Calu3 (cell line): ENCODE results near the gene TAS1R1. TPM values are rescaled to one million over a fixed set of nuclear protein-coding genes. Genes with fewer than 3 reads are reported as not detected.

Experiments
- BruUV-seq: library from RNA; stranded (reverse); fragments of 400-500 nt; replicated peaks from 2 replicates; lab custom pipeline; 2021; lab: Mats Ljungman, UMichigan
- CTCF ChIA-PET: fragments of 300-600 bp; sonication (Branson Sonifier 250); formaldehyde crosslinking; loops from one replicate; lab custom pipeline; 2022; ENCODE audit warnings: antibody characterized with exemption; lab: Charles Lee
- DNase-seq: peaks from one replicate; pipeline ENCODE4 v3.0.0; 2022
- H3K27ac Mint-ChIP-seq: one replicate; pipeline ENCODE4 v1.8.0; 2022; ENCODE audit warnings: mixed read lengths; ENCODE audit not compliant: unreplicated experiment
- H3K27me3 Mint-ChIP-seq: one replicate; pipeline ENCODE4 v1.8.0; 2022; ENCODE audit warnings: mixed read lengths; ENCODE audit not compliant: unreplicated experiment
- H3K36me3 Mint-ChIP-seq: one replicate; pipeline ENCODE4 v1.8.0; 2022; ENCODE audit warnings: mild to moderate bottlenecking, moderate library complexity, mixed read lengths; ENCODE audit not compliant: insufficient read depth, unreplicated experiment
- H3K4me1 Mint-ChIP-seq: one replicate; pipeline ENCODE4 v1.8.0; 2022; ENCODE audit warnings: mild to moderate bottlenecking, low read depth, mixed read lengths; ENCODE audit not compliant: unreplicated experiment
- H3K4me3 Mint-ChIP-seq: one replicate; pipeline ENCODE4 v1.8.0; 2022; ENCODE audit warnings: mild to moderate bottlenecking, low read depth, moderate library complexity, mixed read lengths; ENCODE audit not compliant: unreplicated experiment
- H3K9me3 Mint-ChIP-seq: one replicate; pipeline ENCODE4 v1.8.0; 2022; ENCODE audit warnings: low read depth, mixed read lengths; ENCODE audit not compliant: unreplicated experiment
- CTCF ChIP-seq: fragments of 200-600 bp; IDR thresholded peaks from one replicate; pipeline ENCODE4 v1.8.0; 2022; ENCODE audit warnings: antibody characterized with exemption; ENCODE audit not compliant: unreplicated experiment
- intact Hi-C: fragments of 100-400 bp; cut with micrococcal nuclease; formaldehyde crosslinking; loops from one replicate; pipeline ENCODE4 v1.10.0; 2022; ENCODE audit not compliant: unreplicated experiment
- total RNA-seq: library from RNA; stranded (reverse); gene quantifications from 2 replicates; pipeline ENCODE4 v1.2.3, GENCODE V29; 2022

Gene TAS1R1
- total RNA-seq, 1 experiment from 2014 or later: not detected

- DNase-seq: no peak
- no peak overlapping the region for H3K27ac Mint-ChIP-seq
- CTCF ChIA-PET: no interaction called here
- TF ChIP-seq CTCF: no peak
- H3K27me3 Mint-ChIP-seq: peaks cover 22% of the 10 kb centered on the region
- no TSS peak for BruUV-seq
- H3K4me1 Mint-ChIP-seq: no peaks in the 10 kb centered on the region
- intact Hi-C loops: no loop called here
- H3K9me3 Mint-ChIP-seq: no peaks in the 10 kb centered on the region
- H3K4me3 Mint-ChIP-seq: no peak overlapping the region
- peaks cover 1% of the 10 kb centered on the region for H3K36me3 Mint-ChIP-seq
Observed at GRCh38 chr1:6509220-6509918, 45.7 kb upstream of the TAS1R1 start.

- BruUV-seq: no TSS peak
- intact Hi-C loops: no loop called here
- Mint-ChIP-seq H3K27me3 (peaks cover 20% of the 10 kb centered on the region), H3K36me3 (no peaks in the 10 kb centered on the region), H3K9me3 (no peaks in the 10 kb centered on the region), H3K4me3 (no peak overlapping the region), H3K27ac (no peak overlapping the region), H3K4me1 (no peaks in the 10 kb centered on the region)
- TF ChIP-seq CTCF: no peak
- CTCF ChIA-PET: no interaction called here
- DNase-seq: no peak
Observed at GRCh38 chr1:6509919-6510291, 45.2 kb upstream of the TAS1R1 start.

- no peaks in the 10 kb centered on the region for H3K36me3 Mint-ChIP-seq
- no peaks in the 10 kb centered on the region for H3K4me1 Mint-ChIP-seq
- BruUV-seq: no TSS peak
- no peak overlapping the region for H3K4me3 Mint-ChIP-seq
- intact Hi-C loops: no loop called here
- H3K9me3 Mint-ChIP-seq: no peaks in the 10 kb centered on the region
- CTCF ChIA-PET: no interaction called here
- no peak for DNase-seq
- TF ChIP-seq CTCF: no peak
- peaks cover 14% of the 10 kb centered on the region for H3K27me3 Mint-ChIP-seq
- H3K27ac Mint-ChIP-seq: no peak overlapping the region
Observed at GRCh38 chr1:6510493-6510892, 44.6 kb upstream of the TAS1R1 start.

- no peak for TF ChIP-seq CTCF
- H3K27me3 Mint-ChIP-seq: peaks cover 10% of the 10 kb centered on the region
- H3K9me3 Mint-ChIP-seq: no peaks in the 10 kb centered on the region
- H3K36me3 Mint-ChIP-seq: no peaks in the 10 kb centered on the region
- H3K4me3 Mint-ChIP-seq: no peak overlapping the region
- no peak overlapping the region for H3K27ac Mint-ChIP-seq
- intact Hi-C loops: no loop called here
- CTCF ChIA-PET: no interaction called here
- BruUV-seq: no TSS peak
- no peak for DNase-seq
- H3K4me1 Mint-ChIP-seq: no peaks in the 10 kb centered on the region
Observed at GRCh38 chr1:6511056-6511455, 44.1 kb upstream of the TAS1R1 start.
